Type B pancreatic cell (in vitro differentiated cells): ENCODE data around the gene STH. TPM values are rescaled to one million over a fixed set of nuclear protein-coding genes. Genes with fewer than 3 reads are reported as not detected.

Source experiments
- DNase-seq: peaks from one replicate; pipeline ENCODE4 v3.0.0; 2021; ENCODE audit warnings: mixed read lengths; ENCODE audit not compliant: unreplicated experiment; ENCODE audit errors: extremely low spot score
- H3K27ac Mint-ChIP-seq: 2 replicates; pipeline ENCODE4 v1.8.0; 2021; ENCODE audit warnings: mild to moderate bottlenecking, mixed read lengths
- H3K27me3 Mint-ChIP-seq: 2 replicates; pipeline ENCODE4 v1.8.0; 2021; ENCODE audit warnings: mixed read lengths
- H3K36me3 Mint-ChIP-seq: 2 replicates; pipeline ENCODE4 v1.8.0; 2021; ENCODE audit warnings: mixed read lengths
- H3K4me1 Mint-ChIP-seq: one replicate; pipeline ENCODE4 v1.8.0; 2021; ENCODE audit warnings: mixed read lengths; ENCODE audit not compliant: unreplicated experiment
- H3K4me3 Mint-ChIP-seq: 2 replicates; pipeline ENCODE4 v1.8.0; 2021; ENCODE audit warnings: mild to moderate bottlenecking, mixed read lengths
- H3K9me3 Mint-ChIP-seq: 2 replicates; pipeline ENCODE4 v1.8.0; 2021; ENCODE audit warnings: mixed read lengths
- total RNA-seq: library from RNA; stranded (reverse); gene quantifications from 2 replicates; pipeline ENCODE4 v1.2.1, GENCODE V29; 2021; ENCODE audit warnings: low replicate concordance
- TF ChIP-seq, protein P1 (sequence below): fragments of 200-600 bp; sonication (generic); conservative IDR thresholded peaks from 2 replicates; pipeline ENCODE4 v1.5.0; 2021; ENCODE audit warnings: antibody characterized with exemption, mild to moderate bottlenecking

Gene STH
- total RNA-seq, 1 donor from 2014 or later, result not detected

DNA sequence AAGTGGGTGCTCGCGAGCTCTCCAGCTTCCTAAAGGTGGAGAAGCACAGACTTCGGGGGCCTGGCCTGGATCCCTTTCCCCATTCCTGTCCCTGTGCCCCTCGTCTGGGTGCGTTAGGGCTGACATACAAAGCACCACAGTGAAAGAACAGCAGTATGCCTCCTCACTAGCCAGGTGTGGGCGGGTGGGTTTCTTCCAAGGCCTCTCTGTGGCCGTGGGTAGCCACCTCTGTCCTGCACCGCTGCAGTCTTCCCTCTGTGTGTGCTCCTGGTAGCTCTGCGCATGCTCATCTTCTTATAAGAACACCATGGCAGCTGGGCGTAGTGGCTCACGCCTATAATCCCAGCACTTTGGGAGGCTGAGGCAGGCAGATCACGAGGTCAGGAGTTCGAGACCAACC, 1.9 kb upstream of the STH start:
- Mint-ChIP-seq H3K4me3 (no peak overlapping the region), H3K4me1 (peaks cover 9% of the 10 kb centered on the region), H3K36me3 (no peaks in the 10 kb centered on the region), H3K27me3 (no peaks in the 10 kb centered on the region), H3K27ac (no peak overlapping the region), H3K9me3 (no peaks in the 10 kb centered on the region)
- TF ChIP-seq, protein P1, sequence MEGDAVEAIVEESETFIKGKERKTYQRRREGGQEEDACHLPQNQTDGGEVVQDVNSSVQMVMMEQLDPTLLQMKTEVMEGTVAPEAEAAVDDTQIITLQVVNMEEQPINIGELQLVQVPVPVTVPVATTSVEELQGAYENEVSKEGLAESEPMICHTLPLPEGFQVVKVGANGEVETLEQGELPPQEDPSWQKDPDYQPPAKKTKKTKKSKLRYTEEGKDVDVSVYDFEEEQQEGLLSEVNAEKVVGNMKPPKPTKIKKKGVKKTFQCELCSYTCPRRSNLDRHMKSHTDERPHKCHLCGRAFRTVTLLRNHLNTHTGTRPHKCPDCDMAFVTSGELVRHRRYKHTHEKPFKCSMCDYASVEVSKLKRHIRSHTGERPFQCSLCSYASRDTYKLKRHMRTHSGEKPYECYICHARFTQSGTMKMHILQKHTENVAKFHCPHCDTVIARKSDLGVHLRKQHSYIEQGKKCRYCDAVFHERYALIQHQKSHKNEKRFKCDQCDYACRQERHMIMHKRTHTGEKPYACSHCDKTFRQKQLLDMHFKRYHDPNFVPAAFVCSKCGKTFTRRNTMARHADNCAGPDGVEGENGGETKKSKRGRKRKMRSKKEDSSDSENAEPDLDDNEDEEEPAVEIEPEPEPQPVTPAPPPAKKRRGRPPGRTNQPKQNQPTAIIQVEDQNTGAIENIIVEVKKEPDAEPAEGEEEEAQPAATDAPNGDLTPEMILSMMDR, result no peak
- DNase-seq, result no peak

GRCh38 chr17:45997624-45998023, 1.4 kb upstream of the STH start:
- Mint-ChIP-seq H3K27ac (no peak overlapping the region), H3K27me3 (no peaks in the 10 kb centered on the region), H3K9me3 (no peaks in the 10 kb centered on the region), H3K4me3 (no peak overlapping the region), H3K4me1 (peaks cover 9% of the 10 kb centered on the region), H3K36me3 (no peaks in the 10 kb centered on the region)
- DNase-seq, result no peak
- TF ChIP-seq, protein P1, result no peak

DNA sequence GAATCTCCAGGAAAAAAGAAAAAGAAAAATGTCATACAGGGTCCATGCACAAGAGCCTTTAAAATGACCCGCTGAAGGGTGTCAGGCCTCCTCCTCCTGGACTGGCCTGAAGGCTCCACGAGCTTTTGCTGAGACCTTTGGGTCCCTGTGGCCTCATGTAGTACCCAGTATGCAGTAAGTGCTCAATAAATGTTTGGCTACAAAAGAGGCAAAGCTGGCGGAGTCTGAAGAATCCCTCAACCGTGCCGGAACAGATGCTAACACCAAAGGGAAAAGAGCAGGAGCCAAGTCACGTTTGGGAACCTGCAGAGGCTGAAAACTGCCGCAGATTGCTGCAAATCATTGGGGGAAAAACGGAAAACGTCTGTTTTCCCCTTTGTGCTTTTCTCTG, 845 bp downstream of the STH start:
- no peak for DNase-seq
- Mint-ChIP-seq H3K4me1 (no peaks in the 10 kb centered on the region), H3K36me3 (no peaks in the 10 kb centered on the region), H3K27me3 (no peaks in the 10 kb centered on the region), H3K4me3 (no peak overlapping the region), H3K9me3 (no peaks in the 10 kb centered on the region), H3K27ac (no peak overlapping the region)
- TF ChIP-seq, protein P1, result no peak

DNA sequence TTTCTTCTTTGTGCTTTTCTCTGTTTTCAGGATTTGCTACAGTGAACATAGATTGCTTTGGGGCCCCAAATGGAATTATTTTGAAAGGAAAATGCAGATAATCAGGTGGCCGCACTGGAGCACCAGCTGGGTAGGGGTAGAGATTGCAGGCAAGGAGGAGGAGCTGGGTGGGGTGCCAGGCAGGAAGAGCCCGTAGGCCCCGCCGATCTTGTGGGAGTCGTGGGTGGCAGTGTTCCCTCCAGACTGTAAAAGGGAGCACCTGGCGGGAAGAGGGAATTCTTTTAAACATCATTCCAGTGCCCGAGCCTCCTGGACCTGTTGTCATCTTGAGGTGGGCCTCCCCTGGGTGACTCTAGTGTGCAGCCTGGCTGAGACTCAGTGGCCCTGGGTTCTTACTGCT, 1.2 kb downstream of the STH start:
- H3K36me3 Mint-ChIP-seq, result no peaks in the 10 kb centered on the region
- H3K27me3 Mint-ChIP-seq, result no peaks in the 10 kb centered on the region

DNA sequence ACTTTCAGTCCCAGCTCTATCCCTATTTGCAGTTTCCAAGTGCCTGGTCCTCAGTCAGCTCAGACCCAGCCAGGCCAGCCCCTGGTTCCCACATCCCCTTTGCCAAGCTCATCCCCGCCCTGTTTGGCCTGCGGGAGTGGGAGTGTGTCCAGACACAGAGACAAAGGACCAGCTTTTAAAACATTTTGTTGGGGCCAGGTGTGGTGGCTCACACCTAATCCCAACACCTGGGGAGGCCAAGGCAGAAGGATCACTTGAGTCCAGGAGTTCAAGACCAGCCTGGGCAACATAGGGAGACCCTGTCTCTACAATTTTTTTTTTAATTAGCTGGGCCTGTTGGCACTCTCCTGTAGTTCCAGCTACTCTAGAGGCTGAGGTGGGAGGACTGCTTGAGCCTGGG, 1.7 kb downstream of the STH start:
- no peaks in the 10 kb centered on the region for H3K27me3 Mint-ChIP-seq
- H3K27ac Mint-ChIP-seq, result no peak overlapping the region
- TF ChIP-seq, protein P1, result no peak
- no peaks in the 10 kb centered on the region for H3K4me1 Mint-ChIP-seq
- DNase-seq, result no peak
- no peaks in the 10 kb centered on the region for H3K36me3 Mint-ChIP-seq
- H3K9me3 Mint-ChIP-seq, result no peaks in the 10 kb centered on the region
- no peak overlapping the region for H3K4me3 Mint-ChIP-seq

More for the DNA sequence above, 1.2 kb downstream of the STH start:
- Mint-ChIP-seq H3K27ac (no peak overlapping the region), H3K9me3 (no peaks in the 10 kb centered on the region), H3K4me3 (no peak overlapping the region), H3K4me1 (no peaks in the 10 kb centered on the region)
- TF ChIP-seq, protein P1, result no peak
- DNase-seq, result no peak
